ENCODE measurements around the gene DRD4.

Gene DRD4

GRCh38 chr11:598005-598680, 38.9 kb upstream of the DRD4 start:
- Histone ChIP-seq H3K4me3 (ENCODE audit: low read depth, low read length) (no peak overlapping the region), H3K4me1 (ENCODE audit: control insufficient read depth, insufficient read depth, low read length, unreplicated experiment) (no peaks in the 10 kb centered on the region), H2AFZ (ENCODE audit: low read length, unreplicated experiment) (no peak overlapping the region), H3K27me3 (ENCODE audit: insufficient read depth, low read length) (no peaks in the 10 kb centered on the region), H3K79me2 (ENCODE audit: control insufficient read depth, insufficient read depth, low read length, unreplicated experiment) (peaks cover 19% of the 10 kb centered on the region), H3K27ac (ENCODE audit: low read depth, low read length) (no peak overlapping the region), H3K36me3 (ENCODE audit: insufficient read depth, low read length) (peaks cover 24% of the 10 kb centered on the region)

DNA sequence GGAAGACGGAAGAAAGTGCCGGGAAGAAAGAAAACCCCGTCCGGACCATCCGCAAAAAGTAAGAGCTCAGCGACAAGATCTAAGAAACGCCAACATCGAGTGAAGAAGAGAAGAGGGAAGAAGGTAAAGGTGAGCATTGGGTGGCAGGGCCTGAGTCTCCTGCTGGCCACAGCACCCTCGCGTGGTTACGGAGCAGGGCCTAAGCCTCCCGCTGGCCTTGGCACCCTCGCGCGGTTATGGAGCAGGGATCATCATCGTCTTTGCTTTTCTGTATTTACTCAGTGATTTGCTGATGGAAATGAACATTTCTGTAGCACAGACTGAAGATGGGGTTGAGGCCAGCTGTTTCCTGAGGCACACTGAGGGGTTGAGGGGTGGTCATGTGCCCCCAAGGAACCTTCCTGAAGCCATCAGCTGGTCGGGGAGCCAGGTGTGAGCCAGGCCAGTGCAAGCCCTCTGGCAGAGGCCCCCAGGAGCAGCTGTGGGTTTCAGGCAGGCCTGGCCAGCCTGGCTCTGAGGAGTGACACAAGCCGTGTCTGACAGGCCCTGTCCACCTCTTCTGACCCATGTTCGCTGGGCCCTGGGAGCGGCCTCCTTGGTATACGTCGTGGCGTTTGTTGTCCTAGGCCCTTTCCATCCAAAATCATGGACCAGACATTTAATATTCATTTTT, 35.4 kb upstream of the DRD4 start:
- Histone ChIP-seq H3K36me3 (ENCODE audit: insufficient read depth, low read length) (peaks cover 25% of the 10 kb centered on the region), H2AFZ (ENCODE audit: low read length, unreplicated experiment) (no peak overlapping the region), H3K27ac (ENCODE audit: low read depth, low read length) (no peak overlapping the region)

GRCh38 chr11:603154-603553, 33.9 kb upstream of the DRD4 start:
- H3K36me3 ChIP-seq (ENCODE audit: insufficient read depth, low read length), result peaks cover 27% of the 10 kb centered on the region
- no peak overlapping the region for H2AFZ ChIP-seq (ENCODE audit: low read length, unreplicated experiment)
- H3K4me3 ChIP-seq (ENCODE audit: low read depth, low read length), result no peak overlapping the region
- H3K4me1 ChIP-seq (ENCODE audit: control insufficient read depth, insufficient read depth, low read length, unreplicated experiment), result no peaks in the 10 kb centered on the region
- peaks cover 3% of the 10 kb centered on the region for H3K79me2 ChIP-seq (ENCODE audit: control insufficient read depth, insufficient read depth, low read length, unreplicated experiment)
- H3K27ac ChIP-seq (ENCODE audit: low read depth, low read length), result no peak overlapping the region
- H3K27me3 ChIP-seq (ENCODE audit: insufficient read depth, low read length), result no peaks in the 10 kb centered on the region

More for the DNA sequence above, 35.4 kb upstream of the DRD4 start:
- Histone ChIP-seq H3K4me1 (ENCODE audit: control insufficient read depth, insufficient read depth, low read length, unreplicated experiment) (no peaks in the 10 kb centered on the region), H3K79me2 (ENCODE audit: control insufficient read depth, insufficient read depth, low read length, unreplicated experiment) (peaks cover 3% of the 10 kb centered on the region), H3K4me3 (ENCODE audit: low read depth, low read length) (no peak overlapping the region), H3K27me3 (ENCODE audit: insufficient read depth, low read length) (no peaks in the 10 kb centered on the region)

DNA sequence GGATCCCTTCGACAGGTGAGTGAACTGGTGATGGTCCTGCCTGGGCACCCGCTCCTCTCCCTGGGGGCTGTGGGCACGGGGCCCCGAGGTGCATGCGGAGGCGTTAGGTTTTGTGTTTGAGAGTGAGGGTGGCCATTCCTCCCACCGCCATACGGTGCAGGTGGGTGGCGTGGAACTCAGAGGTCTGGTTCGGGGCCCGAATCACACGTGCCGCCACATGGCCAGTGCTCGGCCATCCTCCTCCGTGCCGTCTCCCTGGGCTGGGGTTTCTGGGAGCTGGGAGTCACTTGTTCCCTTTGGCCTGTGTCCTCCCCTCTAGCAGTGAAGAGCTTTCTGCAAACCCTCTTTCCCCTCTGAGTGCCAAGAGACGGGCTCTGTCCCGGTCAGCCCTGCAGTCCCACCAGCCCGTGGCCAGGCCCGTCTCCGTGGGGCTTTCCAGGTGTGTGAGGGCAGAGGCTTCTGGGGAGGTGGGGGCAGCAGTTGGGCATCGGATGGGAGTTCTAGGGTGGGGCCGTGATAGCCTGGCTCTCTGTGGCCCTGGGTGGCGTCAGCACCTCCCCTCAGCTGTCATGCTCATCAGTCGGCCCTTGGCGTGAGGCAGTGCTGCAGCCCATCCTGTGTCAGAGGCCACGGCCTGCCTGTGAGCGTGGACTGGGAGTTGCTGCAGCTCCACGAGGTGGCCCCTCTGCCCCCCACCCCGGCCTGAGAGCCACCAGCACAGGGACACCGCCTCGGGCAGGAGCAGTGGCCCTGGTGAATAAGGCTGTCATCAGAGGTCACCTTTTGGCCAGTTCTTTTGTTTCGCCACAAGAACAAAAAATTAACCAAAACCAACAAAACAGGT, 31.6 kb upstream of the DRD4 start:
- Histone ChIP-seq H3K4me1 (ENCODE audit: control insufficient read depth, insufficient read depth, low read length, unreplicated experiment) (no peaks in the 10 kb centered on the region), H3K36me3 (ENCODE audit: insufficient read depth, low read length) (peaks cover 18% of the 10 kb centered on the region; the same call in 1 of the 2 replicates), H3K27me3 (ENCODE audit: insufficient read depth, low read length) (no peaks in the 10 kb centered on the region), H2AFZ (ENCODE audit: low read length, unreplicated experiment) (no peak overlapping the region), H3K27ac (ENCODE audit: low read depth, low read length) (no peak overlapping the region), H3K79me2 (ENCODE audit: control insufficient read depth, insufficient read depth, low read length, unreplicated experiment) (peaks cover 5% of the 10 kb centered on the region), H3K4me3 (ENCODE audit: low read depth, low read length) (no peak overlapping the region)

GRCh38 chr11:606245-606644, 30.8 kb upstream of the DRD4 start:
- H3K4me3 ChIP-seq (ENCODE audit: low read depth, low read length), result no peak overlapping the region
- peaks cover 5% of the 10 kb centered on the region for H3K79me2 ChIP-seq (ENCODE audit: control insufficient read depth, insufficient read depth, low read length, unreplicated experiment)
- no peaks in the 10 kb centered on the region for H3K27me3 ChIP-seq (ENCODE audit: insufficient read depth, low read length)
- peak overlapping the region; percentile 12; the same call in 1 of the 2 replicates for H3K27ac ChIP-seq (ENCODE audit: low read depth, low read length)
- peaks cover 21% of the 10 kb centered on the region; the same call in 1 of the 2 replicates for H3K36me3 ChIP-seq (ENCODE audit: insufficient read depth, low read length)
- no peaks in the 10 kb centered on the region for H3K4me1 ChIP-seq (ENCODE audit: control insufficient read depth, insufficient read depth, low read length, unreplicated experiment)
- no peak overlapping the region for H2AFZ ChIP-seq (ENCODE audit: low read length, unreplicated experiment)

DNA sequence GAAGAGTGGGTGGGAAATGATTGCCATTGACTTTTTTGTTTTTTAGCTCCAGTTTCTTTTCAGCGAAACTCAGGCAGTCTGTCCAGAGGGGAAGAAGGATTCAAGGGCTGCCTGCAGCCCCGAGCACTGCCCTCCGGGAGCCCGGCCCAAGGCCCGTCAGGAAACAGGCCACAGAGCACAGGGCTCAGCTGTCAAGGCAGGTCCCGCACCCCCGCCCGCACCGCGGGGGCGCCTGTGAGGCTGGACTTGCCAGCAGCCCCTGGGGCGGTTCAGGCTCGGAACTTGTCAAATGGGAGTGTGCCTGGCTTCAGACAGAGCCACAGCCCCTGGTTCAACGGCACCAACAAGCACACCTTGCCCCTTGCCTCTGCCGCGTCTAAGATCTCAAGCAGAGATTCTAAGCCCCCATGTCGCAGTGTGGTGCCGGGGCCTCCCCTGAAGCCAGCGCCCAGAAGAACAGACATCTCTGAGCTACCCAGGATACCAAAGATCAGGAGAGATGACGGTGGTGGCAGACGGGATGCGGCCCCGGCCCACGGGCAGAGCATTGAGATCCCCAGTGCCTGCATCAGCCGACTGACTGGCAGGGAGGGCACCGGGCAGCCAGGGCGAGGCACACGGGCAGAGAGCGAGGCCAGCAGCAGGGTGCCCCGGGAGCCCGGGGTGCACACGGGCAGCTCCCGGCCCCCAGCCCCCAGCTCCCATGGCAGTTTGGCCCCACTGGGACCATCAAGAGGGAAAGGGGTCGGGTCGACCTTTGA, 29.9 kb upstream of the DRD4 start:
- H3K27me3 ChIP-seq (ENCODE audit: insufficient read depth, low read length), result no peaks in the 10 kb centered on the region
- peaks cover 5% of the 10 kb centered on the region for H3K79me2 ChIP-seq (ENCODE audit: control insufficient read depth, insufficient read depth, low read length, unreplicated experiment)
- no peaks in the 10 kb centered on the region for H3K4me1 ChIP-seq (ENCODE audit: control insufficient read depth, insufficient read depth, low read length, unreplicated experiment)
- H3K4me3 ChIP-seq (ENCODE audit: low read depth, low read length), result no peak overlapping the region
- H2AFZ ChIP-seq (ENCODE audit: low read length, unreplicated experiment), result no peak overlapping the region
- peaks cover 21% of the 10 kb centered on the region; the same call in 1 of the 2 replicates for H3K36me3 ChIP-seq (ENCODE audit: insufficient read depth, low read length)
- H3K27ac ChIP-seq (ENCODE audit: low read depth, low read length), result no peak overlapping the region

DNA sequence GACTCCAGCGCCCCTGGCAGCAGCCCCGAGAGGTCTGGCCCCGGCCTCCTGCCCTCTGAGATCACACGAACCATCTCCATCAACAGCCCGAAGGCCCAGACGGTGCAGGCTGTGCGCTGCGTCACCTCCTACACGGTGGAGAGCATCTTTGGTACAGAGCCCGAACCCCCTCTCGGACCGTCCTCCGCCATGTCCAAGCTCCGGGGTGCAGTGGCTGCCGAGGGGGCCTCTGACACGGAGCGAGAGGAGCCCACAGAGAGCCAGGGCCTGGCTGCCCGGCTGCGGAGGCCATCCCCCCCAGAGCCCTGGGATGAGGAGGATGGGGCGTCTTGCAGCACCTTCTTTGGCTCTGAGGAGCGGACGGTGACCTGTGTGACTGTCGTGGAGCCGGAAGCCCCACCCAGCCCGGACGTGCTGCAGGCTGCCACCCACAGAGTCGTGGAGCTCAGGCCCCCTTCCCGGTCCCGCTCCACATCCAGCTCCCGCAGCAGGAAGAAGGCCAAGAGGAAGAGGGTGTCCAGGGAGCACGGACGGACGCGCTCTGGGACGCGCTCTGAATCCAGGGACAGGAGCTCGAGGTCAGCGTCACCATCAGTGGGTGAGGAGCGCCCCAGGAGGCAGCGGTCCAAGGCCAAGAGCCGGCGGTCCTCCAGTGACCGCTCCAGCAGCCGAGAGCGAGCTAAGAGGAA, 29.0 kb upstream of the DRD4 start:
- peaks cover 4% of the 10 kb centered on the region for H3K4me1 ChIP-seq (ENCODE audit: control insufficient read depth, insufficient read depth, low read length, unreplicated experiment)
- H3K4me3 ChIP-seq (ENCODE audit: low read depth, low read length), result no peak overlapping the region
- H3K27ac ChIP-seq (ENCODE audit: low read depth, low read length), result no peak overlapping the region
- H3K36me3 ChIP-seq (ENCODE audit: insufficient read depth, low read length), result peaks cover 23% of the 10 kb centered on the region; the same call in 1 of the 2 replicates
- peaks cover 5% of the 10 kb centered on the region for H3K79me2 ChIP-seq (ENCODE audit: control insufficient read depth, insufficient read depth, low read length, unreplicated experiment)
- H3K27me3 ChIP-seq (ENCODE audit: insufficient read depth, low read length), result no peaks in the 10 kb centered on the region
- H2AFZ ChIP-seq (ENCODE audit: low read length, unreplicated experiment), result no peak overlapping the region

- Histone ChIP-seq H3K4me1 (ENCODE audit: control insufficient read depth, insufficient read depth, low read length, unreplicated experiment) (peaks cover 8% of the 10 kb centered on the region), H3K27me3 (ENCODE audit: insufficient read depth, low read length) (no peaks in the 10 kb centered on the region), H3K79me2 (ENCODE audit: control insufficient read depth, insufficient read depth, low read length, unreplicated experiment) (peaks cover 7% of the 10 kb centered on the region), H3K27ac (ENCODE audit: low read depth, low read length) (no peak overlapping the region), H2AFZ (ENCODE audit: low read length, unreplicated experiment) (no peak overlapping the region), H3K36me3 (ENCODE audit: insufficient read depth, low read length) (peaks cover 27% of the 10 kb centered on the region; the same call in 1 of the 2 replicates), H3K4me3 (ENCODE audit: low read depth, low read length) (no peak overlapping the region)
These were observed 28.2 kb upstream of the DRD4 start for GRCh38 chr11:608791-609251.

- Histone ChIP-seq H3K27me3 (ENCODE audit: insufficient read depth, low read length) (no peaks in the 10 kb centered on the region), H3K36me3 (ENCODE audit: insufficient read depth, low read length) (peaks cover 27% of the 10 kb centered on the region; the same call in 1 of the 2 replicates), H3K4me3 (ENCODE audit: low read depth, low read length) (no peak overlapping the region), H3K27ac (ENCODE audit: low read depth, low read length) (no peak overlapping the region), H3K79me2 (ENCODE audit: control insufficient read depth, insufficient read depth, low read length, unreplicated experiment) (peaks cover 13% of the 10 kb centered on the region), H2AFZ (ENCODE audit: low read length, unreplicated experiment) (no peak overlapping the region), H3K4me1 (ENCODE audit: control insufficient read depth, insufficient read depth, low read length, unreplicated experiment) (peaks cover 13% of the 10 kb centered on the region)
These were observed 27.7 kb upstream of the DRD4 start for GRCh38 chr11:609341-609811.
